SU-DHL-6 (cell line): Measurements from ENCODE around the gene UBALD2.
"Not testable (repeated sequence)": the region's sequence is repeated elsewhere in the genome, so short reads cannot be mapped to it uniquely, and the experiment has no call there.

Source experiments
- H2AFZ ChIP-seq: fragments of 200-600 bp; sonication (generic); 2 replicates; pipeline ENCODE4 v1.6.1; 2014; ENCODE audit warnings: low read depth, mild to moderate bottlenecking, moderate library complexity, mixed read lengths, antibody characterized with exemption, low read length; ENCODE audit not compliant: severe bottlenecking
- H3F3A ChIP-seq: fragments of 200-600 bp; shearing (Covaris generic); 2 replicates; pipeline ENCODE4 v1.6.0; 2016; ENCODE audit warnings: antibody characterized with exemption, mild to moderate bottlenecking; ENCODE audit not compliant: insufficient read depth
- H3K27ac ChIP-seq: fragments of 200-600 bp; sonication (generic); 2 replicates; pipeline ENCODE4 v1.5.1; 2016; ENCODE audit warnings: low read depth, mild to moderate bottlenecking, low read length, moderate library complexity, mixed read lengths
- H3K27me3 ChIP-seq: fragments of 200-600 bp; sonication (generic), shearing (Covaris generic); 2 replicates; pipeline ENCODE4 v1.6.0; 2014; ENCODE audit warnings: mild to moderate bottlenecking, low read length
- H3K36me3 ChIP-seq: fragments of 200-600 bp; sonication (generic); 2 replicates; pipeline ENCODE4 v1.6.1; 2014; ENCODE audit warnings: mild to moderate bottlenecking, low read length, mixed read lengths
- H3K4me2 ChIP-seq: fragments of 300-600, 200-600 bp; shearing (Covaris generic), sonication (generic); 2 replicates; pipeline ENCODE4 v1.6.0; 2014; ENCODE audit warnings: low read length, low read depth, mild to moderate bottlenecking; ENCODE audit not compliant: poor library complexity, severe bottlenecking
- H3K4me3 ChIP-seq: fragments of 200-600 bp; sonication (generic); 2 replicates; pipeline ENCODE4 v1.5.1; 2014; ENCODE audit warnings: antibody characterized with exemption, low read length, mild to moderate bottlenecking, mixed read lengths; ENCODE audit not compliant: insufficient read depth, poor library complexity, severe bottlenecking
- H3K79me2 ChIP-seq: fragments of 200-600 bp; sonication (generic); 2 replicates; pipeline ENCODE4 v1.6.1; 2014; ENCODE audit warnings: mild to moderate bottlenecking, low read length, moderate library complexity; ENCODE audit not compliant: insufficient read depth
- H3K9ac ChIP-seq: fragments of 200-600 bp; sonication (generic); 2 replicates; pipeline ENCODE4 v1.7.0; 2014; ENCODE audit warnings: mild to moderate bottlenecking, low read length
- H3K9me2 ChIP-seq: fragments of 200-600 bp; sonication (generic); replicated peaks from 2 replicates; pipeline ENCODE4 v1.6.1; 2014; ENCODE audit warnings: low read length; ENCODE audit not compliant: insufficient read depth
- H3K9me3 ChIP-seq: fragments of 200-600 bp; sonication (generic); 2 replicates; pipeline ENCODE4 v1.6.1; 2014; ENCODE audit warnings: low read length, mixed read lengths; ENCODE audit not compliant: insufficient read depth
- H4K20me1 ChIP-seq: fragments of 200-600 bp; sonication (generic); 2 replicates; pipeline ENCODE4 v1.6.1; 2014; ENCODE audit warnings: low read depth, mild to moderate bottlenecking, antibody characterized with exemption, low read length, moderate library complexity, mixed read lengths
- CTCF ChIP-seq: fragments of 200-600 bp; sonication (generic); IDR thresholded peaks from one replicate; pipeline ENCODE4 v1.5.1; 2017; ENCODE audit warnings: antibody characterized with exemption, mild to moderate bottlenecking, low read length, moderate library complexity; ENCODE audit not compliant: insufficient read depth, poor library complexity, severe bottlenecking
- EZH2phosphoT487 ChIP-seq: fragments of 200-600 bp; sonication (generic), shearing (Covaris generic); conservative IDR thresholded peaks from 2 replicates; pipeline ENCODE4 v1.6.1; 2018; ENCODE audit warnings: mild to moderate bottlenecking, antibody characterized with exemption, low read length, moderate library complexity, mixed read lengths

Gene UBALD2

GRCh38 chr17:76223802-76224201 is 41.3 kb upstream of the UBALD2 start:
- TF ChIP-seq CTCF, result no peak
- no peak for TF ChIP-seq EZH2phosphoT487
- Histone ChIP-seq H2AFZ (no peak overlapping the region), H3K9me2 (no peaks in the 10 kb centered on the region), H3K9me3 (no peaks in the 10 kb centered on the region), H3K27me3 (no peaks in the 10 kb centered on the region), H3K4me3 (no peak overlapping the region), H3K79me2 (no peaks in the 10 kb centered on the region), H3K36me3 (no peaks in the 10 kb centered on the region), H4K20me1 (no peaks in the 10 kb centered on the region), H3F3A (no peaks in the 10 kb centered on the region), H3K27ac (no peak overlapping the region), H3K4me2 (no peak overlapping the region), H3K9ac (no peak overlapping the region)

- not testable (repeated sequence) for H3K9me2 ChIP-seq, H4K20me1 ChIP-seq, H3K79me2 ChIP-seq, H3K9ac ChIP-seq, H3K36me3 ChIP-seq, H2AFZ ChIP-seq, H3K4me3 ChIP-seq, H3K4me2 ChIP-seq, H3F3A ChIP-seq, H3K27ac ChIP-seq, H3K9me3 ChIP-seq, H3K27me3 ChIP-seq
Measured at GRCh38 chr17:76225373-76226086, 39.6 kb upstream of the UBALD2 start.

- not testable (repeated sequence) for H3F3A ChIP-seq, H3K9ac ChIP-seq, H3K9me2 ChIP-seq, H3K79me2 ChIP-seq, H3K36me3 ChIP-seq, H3K27me3 ChIP-seq, H3K9me3 ChIP-seq, H3K27ac ChIP-seq, H3K4me2 ChIP-seq, H4K20me1 ChIP-seq, H2AFZ ChIP-seq, H3K4me3 ChIP-seq
Measured at GRCh38 chr17:76226749-76227148, 38.4 kb upstream of the UBALD2 start.

GRCh38 chr17:76232342-76232741 is 32.8 kb upstream of the UBALD2 start:
- TF ChIP-seq CTCF (no peak), EZH2phosphoT487 (no peak)
- Histone ChIP-seq H3K27me3 (no peaks in the 10 kb centered on the region), H3K79me2 (no peaks in the 10 kb centered on the region), H3K27ac (no peak overlapping the region), H3K9ac (no peak overlapping the region), H3K9me2 (no peaks in the 10 kb centered on the region), H3F3A (no peaks in the 10 kb centered on the region), H3K4me3 (no peak overlapping the region), H3K4me2 (no peak overlapping the region), H3K36me3 (no peaks in the 10 kb centered on the region), H3K9me3 (no peaks in the 10 kb centered on the region), H2AFZ (no peak overlapping the region), H4K20me1 (no peaks in the 10 kb centered on the region)
